ENCODE results near the gene SPG7. TPM values are rescaled to one million over a fixed set of nuclear protein-coding genes. Genes with fewer than 3 reads are reported as not detected.
"Not testable (repeated sequence)": the region's sequence is repeated elsewhere in the genome, so short reads cannot be mapped to it uniquely, and the experiment has no call there.

Gene SPG7
- total RNA-seq = 132 TPM

- peak; percentile 87 for DNase-seq (ENCODE audit: low spot score)
These were observed at the start of gene SPG7 for GRCh38 chr16:89507834-89508590. Gene SPG7 (plus strand): TSS chr16:89508403. CDS start chr16:89508418, 15 bp downstream.

- DNase-seq (ENCODE audit: low spot score) = no peak
These were observed 49.7 kb upstream of the SPG7 start for GRCh38 chr16:89458551-89458950.

- no peak for DNase-seq (ENCODE audit: low spot score)
These were observed 49.2 kb upstream of the SPG7 start for GRCh38 chr16:89458967-89459366.

- DNase-seq (ENCODE audit: low spot score) = no peak
These were observed 47.6 kb upstream of the SPG7 start for GRCh38 chr16:89460556-89460955.

DNA sequence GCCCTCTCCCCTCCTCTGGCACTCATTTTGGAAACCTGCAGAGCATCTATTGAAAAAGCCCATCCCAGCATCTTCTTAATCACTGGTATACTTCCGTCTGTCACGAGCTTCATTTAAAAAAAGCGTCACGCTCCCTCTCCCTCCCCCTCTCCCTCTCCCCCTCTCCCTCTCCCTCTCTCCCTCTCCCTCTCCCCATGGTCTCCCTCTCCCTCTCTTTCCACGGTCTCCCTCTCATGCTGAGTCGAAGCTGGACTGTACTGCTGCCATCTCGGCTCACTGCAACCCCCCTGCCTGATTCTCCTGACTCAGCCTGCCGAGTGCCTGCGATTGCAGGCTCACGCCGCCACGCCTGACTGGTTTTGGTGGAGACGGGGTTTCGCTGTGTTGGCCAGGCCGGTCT lies 46.3 kb upstream of the SPG7 start:
- not testable (repeated sequence) for DNase-seq (ENCODE audit: low spot score)

GRCh38 chr16:89462639-89463038 lies 45.6 kb upstream of the SPG7 start:
- not testable (repeated sequence) for DNase-seq (ENCODE audit: low spot score)

DNA sequence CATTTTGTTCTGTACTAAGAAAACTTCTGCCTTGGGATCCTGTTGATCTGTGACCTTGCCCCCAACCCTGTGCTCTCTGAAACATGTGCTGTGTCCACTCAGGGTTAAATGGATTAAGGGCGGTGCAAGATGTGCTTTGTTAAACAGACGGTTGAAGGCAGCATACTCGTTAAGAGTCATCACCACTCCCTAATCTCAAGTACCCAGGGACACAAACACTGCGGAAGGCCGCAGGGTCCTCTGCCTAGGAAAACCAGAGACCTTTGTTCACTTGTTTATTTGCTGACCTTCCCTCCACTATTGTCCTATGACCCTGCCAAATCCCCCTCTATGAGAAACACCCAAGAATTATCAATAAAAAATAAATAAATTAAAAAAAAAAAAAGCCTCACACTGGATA lies 44.9 kb upstream of the SPG7 start:
- not testable (repeated sequence) for DNase-seq (ENCODE audit: low spot score)

DNA sequence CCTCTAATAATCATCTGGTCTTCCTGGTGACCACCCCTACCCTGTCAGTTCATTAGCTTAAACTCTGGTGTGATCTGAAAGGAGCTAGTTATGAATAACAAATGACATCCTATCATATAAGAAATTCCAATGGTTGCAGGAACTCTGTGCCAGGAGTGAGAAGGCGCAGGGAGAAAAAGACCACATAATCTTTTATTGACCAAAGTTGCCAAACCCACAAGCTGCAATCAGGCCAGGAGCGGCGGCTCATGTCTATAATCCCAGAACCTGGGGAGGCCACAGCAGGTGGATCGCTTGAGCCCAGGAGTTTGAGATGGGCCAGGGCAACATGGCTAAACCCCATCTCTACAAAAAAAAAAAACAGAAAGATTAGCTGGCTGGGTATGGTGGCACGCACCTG lies 41.3 kb upstream of the SPG7 start:
- no peak for DNase-seq (ENCODE audit: low spot score)

DNA sequence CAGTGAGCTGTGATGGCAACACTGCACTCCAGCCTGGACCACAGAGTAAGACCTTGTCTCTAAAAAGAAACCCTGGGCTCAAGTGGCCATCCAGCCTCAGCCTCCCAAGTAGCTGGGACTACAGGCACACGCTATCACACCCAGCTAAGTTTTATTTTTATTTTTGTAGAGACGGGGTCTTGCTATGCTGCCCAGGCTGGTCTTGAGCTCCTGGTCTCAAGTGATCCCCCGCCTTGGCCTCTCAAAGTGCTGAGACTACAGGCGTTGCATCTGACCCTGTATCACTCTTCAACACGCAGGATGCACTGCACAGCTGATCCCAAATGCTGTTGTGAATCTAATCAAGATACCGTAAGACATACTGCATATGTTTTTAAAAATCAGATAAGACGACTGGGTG lies 40.8 kb upstream of the SPG7 start:
- DNase-seq (ENCODE audit: low spot score) = no peak

DNA sequence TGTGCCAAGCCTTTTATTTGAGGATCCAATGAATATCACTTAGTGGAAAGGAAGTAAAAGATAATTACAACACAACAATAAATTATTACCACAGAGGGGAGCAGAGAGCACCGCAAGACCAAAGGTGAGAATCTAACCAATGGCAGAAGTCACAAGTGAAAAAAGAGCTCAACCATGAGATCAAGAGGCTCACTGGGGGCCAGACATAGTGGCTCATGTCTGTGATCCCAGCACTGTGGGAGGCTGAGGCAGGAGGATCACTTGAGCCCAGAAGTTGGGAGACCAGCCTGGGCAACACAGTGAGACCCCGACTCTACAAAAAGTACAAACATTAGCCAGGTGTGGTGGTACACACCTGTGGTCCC lies 35.5 kb upstream of the SPG7 start:
- no peak for DNase-seq (ENCODE audit: low spot score)

DNA sequence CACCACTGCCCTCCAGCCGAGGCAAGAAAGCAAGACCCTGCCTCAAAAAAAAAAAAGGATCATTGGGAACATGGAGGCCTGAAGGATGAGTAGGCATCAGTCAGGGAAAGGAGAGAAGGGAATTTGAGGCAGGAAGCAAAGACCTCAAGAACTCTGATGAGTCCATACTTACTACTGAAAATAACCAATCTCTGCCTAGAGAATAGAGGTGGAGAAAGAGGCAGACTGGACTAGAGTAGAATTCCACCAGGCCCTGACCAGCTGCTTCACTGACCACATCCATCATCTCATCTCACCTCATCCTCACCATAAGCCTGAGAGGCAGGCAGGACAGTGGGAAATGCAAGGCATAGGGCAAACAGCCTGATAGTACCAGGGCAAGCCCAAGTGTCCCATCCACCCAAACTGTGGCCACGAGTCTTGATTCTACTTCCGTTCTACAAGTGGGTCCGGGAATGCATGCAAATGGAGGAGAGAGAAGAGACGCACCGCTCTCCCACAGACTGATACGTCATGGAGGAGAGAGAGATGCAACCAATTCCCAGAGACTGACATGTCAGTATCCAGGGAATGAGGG lies 35.0 kb upstream of the SPG7 start:
- DNase-seq (ENCODE audit: low spot score) = no peak

DNA sequence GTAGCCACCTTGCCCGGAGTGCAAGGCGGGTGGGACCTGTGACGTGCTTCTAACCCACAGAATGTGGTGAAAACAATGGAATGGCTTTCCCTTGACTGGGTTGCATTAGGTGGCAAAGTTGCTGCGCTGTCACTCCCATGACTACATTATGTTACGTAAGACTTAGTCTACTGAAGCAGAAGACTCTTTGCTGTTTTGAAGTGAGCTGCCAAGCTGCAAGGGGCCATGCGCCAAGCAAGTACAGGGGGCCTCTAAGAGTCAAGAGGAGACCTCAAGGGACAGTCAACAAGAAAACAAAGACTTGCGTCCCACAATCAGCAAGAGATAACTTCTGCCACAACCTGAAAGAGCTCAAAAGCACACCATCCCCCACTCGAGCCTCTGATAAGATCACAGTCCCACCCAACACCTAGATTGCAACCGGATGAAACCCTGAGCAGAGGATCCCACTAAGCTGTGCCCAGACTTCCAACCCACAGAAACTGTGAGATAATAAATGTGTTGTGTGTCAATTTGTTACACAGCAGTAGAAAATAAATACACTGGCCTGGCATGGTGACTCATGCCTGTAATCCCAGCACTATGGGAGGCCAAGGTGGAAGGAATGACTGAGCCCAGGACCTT lies 34.3 kb upstream of the SPG7 start:
- DNase-seq (ENCODE audit: low spot score) = no peak

- DNase-seq (ENCODE audit: low spot score) = no peak
These were observed 33.1 kb upstream of the SPG7 start for GRCh38 chr16:89475144-89475543.

GRCh38 chr16:89476379-89476778 lies 31.8 kb upstream of the SPG7 start:
- peak; percentile 70 for DNase-seq (ENCODE audit: low spot score)

GRCh38 chr16:89476811-89477261 lies 31.4 kb upstream of the SPG7 start:
- no peak for DNase-seq (ENCODE audit: low spot score)

GRCh38 chr16:89478576-89479221 lies 29.5 kb upstream of the SPG7 start:
- DNase-seq (ENCODE audit: low spot score) = no peak

- DNase-seq (ENCODE audit: low spot score) = no peak
These were observed 26.7 kb upstream of the SPG7 start for GRCh38 chr16:89481356-89481955.

- DNase-seq (ENCODE audit: low spot score) = no peak
These were observed 25.9 kb upstream of the SPG7 start for GRCh38 chr16:89482150-89482816.

- no peak for DNase-seq (ENCODE audit: low spot score)
These were observed 25.4 kb upstream of the SPG7 start for GRCh38 chr16:89482817-89483205.

- no peak for DNase-seq (ENCODE audit: low spot score)
These were observed 24.1 kb upstream of the SPG7 start for GRCh38 chr16:89484041-89484501.

DNA sequence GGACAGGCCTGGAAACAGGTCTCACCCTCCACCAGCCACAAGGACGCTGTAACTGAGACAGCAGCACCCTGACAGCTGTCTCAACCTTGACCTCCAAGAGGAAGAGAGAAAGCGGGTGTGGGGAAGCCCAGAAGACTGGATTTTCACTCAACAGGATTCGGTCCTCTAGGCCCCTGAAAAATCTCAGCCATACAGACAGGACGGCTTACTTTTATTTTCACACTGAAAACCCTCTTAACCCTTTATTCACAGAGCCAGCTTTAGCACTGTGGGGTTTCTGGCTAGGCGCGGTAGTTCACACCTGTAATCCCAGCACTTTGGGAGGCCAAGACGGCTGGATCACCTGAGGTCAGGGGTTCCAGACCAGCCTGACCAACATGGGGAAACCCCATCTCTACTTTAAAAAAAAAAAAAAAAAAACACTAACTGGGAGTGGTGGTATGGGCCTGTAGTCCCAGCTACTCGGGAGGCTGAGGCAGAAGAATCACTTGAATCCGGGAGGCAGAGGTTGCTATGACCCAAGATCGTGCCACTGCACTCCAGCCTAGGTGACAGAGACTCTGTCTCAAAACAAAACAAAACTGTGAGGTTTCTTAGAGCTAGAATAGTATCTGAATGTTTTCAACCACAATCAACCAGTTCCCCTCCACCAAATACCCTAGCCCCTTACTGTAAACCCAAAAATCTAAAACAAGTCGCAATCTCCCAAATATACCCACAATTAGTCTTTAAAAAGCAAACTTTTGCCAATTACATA lies 23.1 kb upstream of the SPG7 start:
- DNase-seq (ENCODE audit: low spot score) = no peak
